Measurements from ENCODE around the gene TCF7L1.
"Not testable (repeated sequence)": the region's sequence is repeated elsewhere in the genome, so short reads cannot be mapped to it uniquely, and the experiment has no call there.

Gene TCF7L1

GRCh38 chr2:85327822-85328617, 194.8 kb downstream of the TCF7L1 start, which contains the start of gene TGOLN2:
TSS of gene TGOLN2 (minus strand) at chr2:85327989. CDS start at chr2:85327962, 27 bp downstream.
- DNase-seq: peak; percentile 87 to 91

GRCh38 chr2:85329181-85329651, 196.0 kb downstream of the TCF7L1 start:
- no peak for DNase-seq

- not testable (repeated sequence) for DNase-seq
Measured at GRCh38 chr2:85329701-85330100, 196.5 kb downstream of the TCF7L1 start.

GRCh38 chr2:85330839-85331636, 197.8 kb downstream of the TCF7L1 start:
- DNase-seq: no peak

- not testable (repeated sequence) for DNase-seq
Measured at GRCh38 chr2:85333877-85334276, 200.7 kb downstream of the TCF7L1 start.

- no peak for DNase-seq
Measured at GRCh38 chr2:85334928-85335327, 201.7 kb downstream of the TCF7L1 start.

GRCh38 chr2:85340034-85340892, 207.1 kb downstream of the TCF7L1 start:
- DNase-seq: no peak

GRCh38 chr2:85341269-85342029, 208.3 kb downstream of the TCF7L1 start:
- no peak for DNase-seq

- no peak for DNase-seq
Measured at GRCh38 chr2:85342156-85342555, 209.0 kb downstream of the TCF7L1 start.

GRCh38 chr2:85343207-85343895, 210.2 kb downstream of the TCF7L1 start:
- not testable (repeated sequence) for DNase-seq

- no peak for DNase-seq
Measured at GRCh38 chr2:85344356-85344954, 211.3 kb downstream of the TCF7L1 start.

GRCh38 chr2:85347599-85347998, 214.4 kb downstream of the TCF7L1 start:
- no peak for DNase-seq

- peak in 1 of 2 donors; percentile 11 for DNase-seq
Measured at GRCh38 chr2:85353876-85354285, 220.7 kb downstream of the TCF7L1 start.

- DNase-seq: peak; percentile 92 to 95
Measured at GRCh38 chr2:85354286-85355072, 221.3 kb downstream of the TCF7L1 start, which contains the start of the genes ELMOD3 and RETSAT. TSS of gene ELMOD3 (plus strand) at chr2:85354769. CDS start at chr2:85357199, 2,430 bp downstream. TSS of gene RETSAT (minus strand) at chr2:85354528. CDS start at chr2:85354507, 21 bp downstream.

GRCh38 chr2:85355073-85355410, 221.8 kb downstream of the TCF7L1 start:
- DNase-seq: no peak

GRCh38 chr2:85355521-85355920, 222.3 kb downstream of the TCF7L1 start:
- no peak for DNase-seq

GRCh38 chr2:85356186-85356585, 223.0 kb downstream of the TCF7L1 start:
- no peak for DNase-seq

- DNase-seq: no peak
Measured at GRCh38 chr2:85357736-85358135, 224.5 kb downstream of the TCF7L1 start.

All from stimulated activated CD4-positive, alpha-beta T cell treated with anti-CD3 and anti-CD28 coated beads, Interleukin-2, amount 100 ng/mL, for 48 hours (primary cell).